ENCODE results near the gene SEC23IP. TPM values are rescaled to one million over a fixed set of nuclear protein-coding genes. Genes with fewer than 3 reads are reported as not detected.

SEC23IP gene
- total RNA-seq, 2 donors from 2014 or later, result 37.7 to 75.2 TPM

DNA sequence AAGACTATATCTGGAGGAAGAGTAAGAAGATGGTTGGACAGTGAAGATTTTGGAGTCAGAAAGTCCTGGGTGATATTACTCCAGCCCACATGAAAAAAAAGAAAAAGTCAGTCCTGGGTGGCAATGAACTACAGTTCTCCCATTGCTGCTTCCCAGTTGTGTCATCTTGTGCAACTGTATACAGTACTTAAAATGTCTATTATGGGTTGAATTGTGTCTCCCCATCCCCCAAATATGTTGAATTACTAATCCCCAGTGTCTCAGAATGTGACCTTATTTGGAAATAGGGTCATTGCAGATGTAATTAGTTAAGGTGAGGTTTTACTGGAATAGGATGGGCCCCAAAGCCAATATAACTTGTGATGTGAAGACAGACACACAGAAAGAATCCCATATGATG, 15.6 kb downstream of the SEC23IP start:
- TF ChIP-seq, protein P1, sequence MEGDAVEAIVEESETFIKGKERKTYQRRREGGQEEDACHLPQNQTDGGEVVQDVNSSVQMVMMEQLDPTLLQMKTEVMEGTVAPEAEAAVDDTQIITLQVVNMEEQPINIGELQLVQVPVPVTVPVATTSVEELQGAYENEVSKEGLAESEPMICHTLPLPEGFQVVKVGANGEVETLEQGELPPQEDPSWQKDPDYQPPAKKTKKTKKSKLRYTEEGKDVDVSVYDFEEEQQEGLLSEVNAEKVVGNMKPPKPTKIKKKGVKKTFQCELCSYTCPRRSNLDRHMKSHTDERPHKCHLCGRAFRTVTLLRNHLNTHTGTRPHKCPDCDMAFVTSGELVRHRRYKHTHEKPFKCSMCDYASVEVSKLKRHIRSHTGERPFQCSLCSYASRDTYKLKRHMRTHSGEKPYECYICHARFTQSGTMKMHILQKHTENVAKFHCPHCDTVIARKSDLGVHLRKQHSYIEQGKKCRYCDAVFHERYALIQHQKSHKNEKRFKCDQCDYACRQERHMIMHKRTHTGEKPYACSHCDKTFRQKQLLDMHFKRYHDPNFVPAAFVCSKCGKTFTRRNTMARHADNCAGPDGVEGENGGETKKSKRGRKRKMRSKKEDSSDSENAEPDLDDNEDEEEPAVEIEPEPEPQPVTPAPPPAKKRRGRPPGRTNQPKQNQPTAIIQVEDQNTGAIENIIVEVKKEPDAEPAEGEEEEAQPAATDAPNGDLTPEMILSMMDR (IDR thresholded peaks at IDR 0.05), result no peak
- no peak for TF ChIP-seq POLR2AphosphoS5 (IDR thresholded peaks at IDR 0.05)
- TF ChIP-seq POLR2A (IDR thresholded peaks at IDR 0.05), result no peak
- H3K36me3 ChIP-seq, result no peaks in the 10 kb centered on the region
- H3K27me3 ChIP-seq (replicated peaks; ENCODE audit: insufficient read depth), result no peaks in the 10 kb centered on the region
- DNase-seq (ENCODE audit: low spot score), result no peak
- H3K27ac ChIP-seq, result no peak overlapping the region
- no peaks in the 10 kb centered on the region for H3K9me3 ChIP-seq
- intact Hi-C loops (cut with DNase I), result no loop called here
- H3K4me3 ChIP-seq, result no peak overlapping the region
- no peaks in the 10 kb centered on the region for H3K4me1 ChIP-seq (replicated peaks)

DNA sequence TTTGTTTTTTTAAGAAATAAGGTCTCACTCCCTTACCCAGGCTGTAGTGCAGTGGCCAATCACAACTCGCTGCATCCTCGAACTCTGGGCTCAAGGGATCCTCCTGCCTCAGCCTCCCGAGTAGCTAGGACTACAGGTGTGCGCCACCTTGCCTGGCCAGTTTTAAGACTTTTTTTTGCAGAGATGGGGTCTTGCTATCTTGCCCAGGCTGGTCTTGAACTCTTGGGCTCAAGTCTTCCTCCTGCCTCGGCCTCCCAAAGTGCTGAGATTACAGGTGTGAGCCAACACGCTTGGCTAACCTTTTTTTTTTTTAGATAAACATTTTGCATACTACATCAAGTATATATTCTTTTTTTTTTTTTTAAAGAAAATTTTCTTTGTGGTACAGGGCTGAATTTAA, 18.2 kb downstream of the SEC23IP start:
- intact Hi-C loops (cut with DNase I), result no loop called here
- TF ChIP-seq POLR2AphosphoS5 (IDR thresholded peaks at IDR 0.05), result no peak
- TF ChIP-seq, protein P1 (IDR thresholded peaks at IDR 0.05), result no peak
- no peak for TF ChIP-seq POLR2A (IDR thresholded peaks at IDR 0.05)
- DNase-seq (ENCODE audit: low spot score), result no peak
- no peaks in the 10 kb centered on the region for H3K36me3 ChIP-seq
- no peak overlapping the region for H3K27ac ChIP-seq
- 99% methylated on average over 6 of the region's 6 CpGs for WGBS
- H3K4me1 ChIP-seq (replicated peaks), result no peaks in the 10 kb centered on the region
- no peaks in the 10 kb centered on the region for H3K9me3 ChIP-seq
- H3K4me3 ChIP-seq, result no peak overlapping the region
- H3K27me3 ChIP-seq (replicated peaks; ENCODE audit: insufficient read depth), result no peaks in the 10 kb centered on the region

DNA sequence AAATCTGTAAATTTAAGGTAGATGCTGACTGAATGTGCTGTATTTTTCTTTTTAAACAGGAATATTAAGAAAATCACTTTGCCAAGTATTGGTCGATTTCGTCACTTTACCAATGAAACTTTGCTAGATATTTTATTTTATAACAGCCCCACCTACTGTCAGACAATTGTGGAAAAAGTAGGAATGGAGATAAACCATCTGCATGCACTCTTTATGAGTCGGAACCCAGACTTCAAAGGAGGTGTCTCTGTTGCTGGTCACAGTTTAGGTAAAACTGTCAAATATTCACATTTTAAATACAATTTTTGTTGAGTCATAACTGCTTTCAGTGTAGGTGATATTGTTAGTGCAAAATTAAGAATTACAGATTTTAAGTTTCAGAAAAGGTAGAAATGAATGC, 25.2 kb downstream of the SEC23IP start:
- no peaks in the 10 kb centered on the region for H3K4me1 ChIP-seq (replicated peaks)
- TF ChIP-seq, protein P1 (IDR thresholded peaks at IDR 0.05), result no peak
- TF ChIP-seq POLR2AphosphoS5 (IDR thresholded peaks at IDR 0.05), result no peak
- no peak for TF ChIP-seq POLR2A (IDR thresholded peaks at IDR 0.05)
- H3K36me3 ChIP-seq, result no peaks in the 10 kb centered on the region
- H3K9me3 ChIP-seq, result no peaks in the 10 kb centered on the region
- intact Hi-C loops (cut with DNase I), result no loop called here
- H3K27me3 ChIP-seq (replicated peaks; ENCODE audit: insufficient read depth), result no peaks in the 10 kb centered on the region
- H3K27ac ChIP-seq, result no peak overlapping the region
- H3K4me3 ChIP-seq, result no peak overlapping the region
- DNase-seq (ENCODE audit: low spot score), result no peak
- WGBS, result 69% methylated on average over 3 of the region's 3 CpGs

DNA sequence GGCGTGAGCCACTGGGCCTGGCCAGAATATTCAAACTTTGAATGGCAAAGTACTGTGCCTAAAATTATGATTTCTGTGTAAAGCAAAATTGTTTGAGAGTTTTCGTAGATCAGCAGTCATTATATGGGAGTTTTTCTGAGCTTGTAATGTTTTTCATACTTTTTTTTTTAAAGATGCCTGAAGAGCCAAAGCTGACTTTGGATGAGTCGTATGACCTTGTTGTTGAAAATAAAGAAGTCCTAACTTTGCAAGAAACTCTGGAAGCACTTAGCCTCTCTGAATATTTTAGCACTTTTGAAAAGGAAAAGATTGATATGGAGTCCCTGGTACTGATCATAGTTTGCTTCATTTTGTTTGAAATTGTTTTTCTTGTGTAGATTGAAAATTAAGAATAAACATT, 26.7 kb downstream of the SEC23IP start:
- H3K4me1 ChIP-seq (replicated peaks), result no peaks in the 10 kb centered on the region
- no peaks in the 10 kb centered on the region for H3K9me3 ChIP-seq
- H3K27ac ChIP-seq, result no peak overlapping the region
- WGBS, result 95% methylated on average over 3 of the region's 3 CpGs
- H3K4me3 ChIP-seq, result no peak overlapping the region
- H3K36me3 ChIP-seq, result no peaks in the 10 kb centered on the region
- TF ChIP-seq POLR2A (IDR thresholded peaks at IDR 0.05) (no peak), POLR2AphosphoS5 (IDR thresholded peaks at IDR 0.05) (no peak)
- TF ChIP-seq, protein P1 (IDR thresholded peaks at IDR 0.05), result no peak
- no peaks in the 10 kb centered on the region for H3K27me3 ChIP-seq (replicated peaks; ENCODE audit: insufficient read depth)
- intact Hi-C loops (cut with DNase I), result no loop called here
- DNase-seq (ENCODE audit: low spot score), result no peak

DNA sequence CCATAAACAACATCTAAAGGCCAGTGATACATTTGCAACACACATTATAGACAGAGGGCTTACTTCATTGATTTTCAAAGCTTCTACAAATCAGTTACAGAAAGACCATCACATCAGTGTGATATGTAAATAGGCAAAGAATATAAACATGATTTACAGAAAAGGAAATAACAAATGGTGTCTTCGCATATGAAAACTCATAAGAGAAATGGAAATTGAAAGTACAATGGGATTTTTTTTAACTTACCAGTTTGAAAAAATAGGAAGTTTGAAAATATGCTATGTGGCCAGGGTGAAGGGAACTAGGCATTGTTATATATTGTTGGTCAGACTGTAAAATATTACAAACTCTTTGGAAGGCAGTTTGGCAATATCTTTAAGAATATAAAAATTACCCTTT, 27.3 kb downstream of the SEC23IP start:
- 88% methylated on average over 1 of the region's 1 CpG for WGBS
- TF ChIP-seq, protein P1 (IDR thresholded peaks at IDR 0.05), result no peak
- TF ChIP-seq POLR2A (IDR thresholded peaks at IDR 0.05) (no peak), POLR2AphosphoS5 (IDR thresholded peaks at IDR 0.05) (no peak)
- DNase-seq (ENCODE audit: low spot score), result no peak
- Histone ChIP-seq H3K4me3 (no peak overlapping the region), H3K27me3 (replicated peaks; ENCODE audit: insufficient read depth) (no peaks in the 10 kb centered on the region), H3K4me1 (replicated peaks) (no peaks in the 10 kb centered on the region), H3K9me3 (no peaks in the 10 kb centered on the region), H3K36me3 (no peaks in the 10 kb centered on the region), H3K27ac (no peak overlapping the region)
- intact Hi-C loops (cut with DNase I), result no loop called here

Measured in prostate gland (tissue), 2 donors.